ENCODE results near the gene UBXN6. TPM values are rescaled to one million over a fixed set of nuclear protein-coding genes. Genes with fewer than 3 reads are reported as not detected.

Gene UBXN6
- polyA plus RNA-seq, 4 donors, result 84.2 to 129 (median 112) TPM

DNA sequence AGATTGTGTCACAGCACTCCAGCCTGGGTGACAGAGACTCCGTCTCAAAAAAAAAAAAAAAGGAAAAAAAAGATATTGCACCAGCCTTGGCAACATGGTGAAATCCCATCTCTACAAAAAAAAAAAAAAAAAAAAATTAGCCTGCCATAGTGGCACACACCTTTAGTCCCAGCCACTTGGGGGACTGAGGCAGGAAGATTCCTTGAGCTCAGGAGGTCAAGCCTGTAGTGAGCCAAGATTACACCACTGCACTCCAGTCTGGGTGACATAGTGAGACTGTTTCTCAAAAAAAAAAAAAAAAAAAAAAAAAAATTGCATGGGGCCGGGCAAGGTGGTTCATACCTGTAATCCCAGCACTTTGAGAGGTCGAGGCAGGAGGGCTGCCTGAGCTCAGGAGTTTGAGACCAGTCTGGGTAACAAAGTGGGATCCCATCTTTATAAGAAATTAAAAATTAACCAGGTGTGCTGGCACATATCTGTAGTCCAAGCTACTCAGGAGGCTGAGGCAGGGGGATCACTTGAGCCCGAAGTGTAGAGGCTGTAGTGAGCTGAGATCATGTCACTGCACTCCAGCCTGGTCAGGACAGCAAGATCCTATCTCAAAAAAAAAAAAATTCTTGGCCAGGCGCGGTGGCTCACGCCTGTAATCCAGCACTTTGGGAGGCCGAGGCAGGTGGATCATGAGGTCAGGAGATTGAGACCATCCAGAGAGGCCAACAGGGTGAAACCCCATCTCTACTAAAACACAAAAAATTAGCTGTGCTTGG lies 7.4 kb upstream of the UBXN6 start:
- DNase-seq (ENCODE audit: low read depth in 4 of 4, low spot score in 2 of 4), result no peak

DNA sequence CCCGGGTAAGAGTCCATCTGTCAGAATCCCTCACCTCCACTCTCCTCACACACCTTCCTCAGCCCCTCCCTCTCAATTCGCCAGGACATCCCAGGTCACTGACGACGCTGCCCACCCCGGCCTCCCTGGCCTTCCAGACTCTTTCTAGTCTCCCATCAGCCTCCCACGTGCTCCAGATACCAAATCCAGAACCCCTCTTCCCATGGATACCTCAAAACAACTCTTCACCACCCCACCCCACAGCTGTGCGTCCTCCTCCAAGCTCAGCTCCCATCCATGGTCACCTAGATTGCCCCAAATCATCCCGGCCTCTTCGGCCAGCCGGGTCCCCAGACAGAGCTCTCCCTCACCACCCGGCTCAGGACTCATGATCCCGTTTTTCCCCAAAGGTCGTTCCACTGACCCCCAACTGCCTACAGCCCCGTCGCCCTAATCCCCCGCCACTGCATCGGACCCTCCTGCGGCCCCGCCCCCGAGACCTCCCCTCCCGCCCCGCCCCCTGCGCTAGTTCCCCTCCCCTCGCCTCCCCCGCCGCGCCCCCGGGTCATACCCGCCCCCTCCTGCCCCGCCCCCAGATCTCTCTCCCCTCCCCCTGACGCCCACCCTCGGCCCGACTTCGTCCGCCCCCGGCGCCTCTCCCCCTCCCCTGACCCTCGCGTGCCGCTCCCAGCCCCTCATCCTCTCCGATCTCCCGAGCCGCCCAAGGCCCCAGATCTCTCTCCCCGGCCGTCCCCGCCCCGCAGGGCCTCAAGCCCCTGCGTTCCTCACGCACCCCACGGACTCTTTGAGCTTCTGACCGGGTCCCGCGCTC lies 546 bp downstream of the UBXN6 start:
- DNase-seq (ENCODE audit: low read depth in 4 of 4, low spot score in 2 of 4), result peak in 1 of 4 donors; percentile 37

GRCh38 chr19:4456476-4456842 lies 1.1 kb downstream of the UBXN6 start:
- peak in 1 of 4 donors; percentile 21 for DNase-seq (ENCODE audit: low read depth in 4 of 4, low spot score in 2 of 4)

- DNase-seq (ENCODE audit: low read depth in 4 of 4, low spot score in 2 of 4), result peak in 1 of 4 donors; percentile 72
These were observed 1.7 kb downstream of the UBXN6 start for GRCh38 chr19:4455719-4456475.

DNA sequence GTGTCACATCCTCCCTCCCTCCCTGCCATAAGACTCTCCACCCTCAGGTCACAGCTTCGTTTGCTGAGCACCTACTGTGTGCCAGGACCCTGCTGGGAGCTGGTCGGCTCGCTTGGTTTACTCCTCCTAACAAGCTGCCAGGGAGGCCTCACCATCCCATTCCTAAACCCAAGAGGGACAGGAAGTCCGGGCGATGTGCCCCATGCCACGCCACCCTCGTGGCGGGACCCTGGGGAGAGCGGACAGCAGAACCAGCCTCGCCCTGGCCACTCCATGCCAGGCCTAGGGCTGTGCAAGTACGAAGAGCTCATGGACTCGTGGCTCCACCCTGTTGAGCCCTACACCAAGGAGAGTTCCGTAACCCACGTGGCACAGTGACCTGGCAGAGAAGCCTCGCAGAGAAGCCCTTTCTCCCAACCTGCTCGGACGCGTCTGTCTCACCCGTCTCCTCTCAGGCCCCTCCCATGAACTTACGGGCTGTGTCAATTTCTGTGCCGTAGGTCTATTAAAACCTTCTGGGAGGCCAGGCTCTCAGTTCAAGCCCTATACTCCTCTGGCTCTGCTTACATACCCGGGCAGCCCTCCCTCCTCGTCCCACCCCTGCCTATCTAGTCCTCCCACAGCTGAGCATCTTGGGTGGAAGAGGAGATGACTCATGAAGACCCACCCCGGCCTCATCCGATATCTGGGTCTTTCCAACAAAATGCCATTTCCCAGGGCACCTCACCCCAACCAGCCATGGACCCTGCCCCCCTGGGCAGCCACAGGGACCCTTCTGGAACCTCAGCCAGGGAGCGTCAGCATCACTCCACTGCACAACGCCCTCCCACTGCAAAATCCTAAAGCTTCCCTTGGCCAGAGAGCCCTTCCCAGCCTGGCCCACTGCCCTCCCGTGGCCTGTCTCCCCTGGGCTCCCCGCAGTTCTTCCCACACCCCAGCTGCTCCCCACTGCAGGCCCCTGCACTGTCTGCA lies 2.6 kb downstream of the UBXN6 start:
- DNase-seq (ENCODE audit: low read depth in 4 of 4, low spot score in 2 of 4), result peak in 1 of 4 donors; percentile 23

GRCh38 chr19:4453232-4454179 lies 4.1 kb downstream of the UBXN6 start:
- no peak for DNase-seq (ENCODE audit: low read depth in 4 of 4, low spot score in 2 of 4)

GRCh38 chr19:4452230-4452990 lies 5.2 kb downstream of the UBXN6 start:
- no peak for DNase-seq (ENCODE audit: low read depth in 4 of 4, low spot score in 2 of 4)

- DNase-seq (ENCODE audit: low read depth in 4 of 4, low spot score in 2 of 4), result no peak
These were observed 8.0 kb downstream of the UBXN6 start for GRCh38 chr19:4449639-4450028.

DNA sequence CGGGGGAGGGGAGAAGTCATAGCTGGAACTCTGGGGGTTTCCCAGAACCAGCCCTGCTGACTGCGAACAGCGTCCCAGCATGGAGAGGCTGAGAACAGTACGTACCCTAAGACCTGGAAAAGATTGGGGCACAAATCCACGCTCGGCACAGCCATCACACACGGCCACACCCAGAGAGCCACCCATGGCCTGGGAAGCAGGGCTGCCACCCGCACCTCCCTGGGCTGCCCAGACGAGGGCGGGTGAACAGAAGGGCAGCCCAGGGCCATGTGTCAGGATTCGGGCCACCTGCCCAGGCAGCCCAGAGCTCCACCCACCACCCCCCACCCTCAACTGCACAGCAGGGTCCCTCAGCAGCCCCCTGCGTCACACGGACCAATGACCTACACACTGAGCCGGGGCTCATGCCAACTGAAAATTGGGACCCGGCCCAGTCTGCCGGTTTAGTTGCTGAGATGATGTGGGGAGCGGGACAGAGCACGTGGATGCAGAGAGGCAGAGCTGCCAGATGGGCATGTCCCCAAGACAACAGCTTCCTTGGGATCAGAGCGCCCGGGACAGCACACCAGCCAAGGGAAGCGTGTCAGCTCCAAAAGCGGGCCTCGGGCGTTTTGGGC lies 8.5 kb downstream of the UBXN6 start:
- no peak for DNase-seq (ENCODE audit: low read depth in 4 of 4, low spot score in 2 of 4)

- no peak for DNase-seq (ENCODE audit: low read depth in 4 of 4, low spot score in 2 of 4)
These were observed 9.2 kb downstream of the UBXN6 start for GRCh38 chr19:4448147-4448985.

GRCh38 chr19:4447327-4448146 lies 10.1 kb downstream of the UBXN6 start:
- no peak for DNase-seq (ENCODE audit: low read depth in 4 of 4, low spot score in 2 of 4)

DNA sequence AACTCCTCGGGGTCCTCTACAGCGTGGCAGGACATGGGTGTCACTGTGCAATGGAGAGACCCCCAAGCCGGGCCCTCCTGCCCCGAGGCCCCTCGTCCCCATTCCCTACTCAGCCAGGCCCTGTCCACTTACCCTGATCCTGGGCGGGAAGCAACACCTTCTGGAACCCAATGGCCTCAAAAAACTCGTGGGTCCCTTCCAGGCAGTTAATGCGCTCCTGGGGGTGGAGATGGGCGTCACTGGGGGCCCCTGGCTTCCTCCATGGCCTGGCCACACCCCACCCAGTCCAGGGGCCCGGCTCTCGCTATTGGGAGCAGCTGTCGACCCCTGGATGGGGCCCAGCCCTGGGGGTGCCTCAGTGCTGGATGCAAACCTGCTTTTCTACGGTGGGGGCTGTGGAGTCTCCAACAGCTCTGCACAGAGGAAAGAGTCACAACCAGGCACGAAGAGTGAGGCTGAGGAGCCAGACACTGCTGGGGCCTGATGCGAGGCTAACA lies 10.8 kb downstream of the UBXN6 start:
- DNase-seq (ENCODE audit: low read depth in 4 of 4, low spot score in 2 of 4), result no peak

DNA sequence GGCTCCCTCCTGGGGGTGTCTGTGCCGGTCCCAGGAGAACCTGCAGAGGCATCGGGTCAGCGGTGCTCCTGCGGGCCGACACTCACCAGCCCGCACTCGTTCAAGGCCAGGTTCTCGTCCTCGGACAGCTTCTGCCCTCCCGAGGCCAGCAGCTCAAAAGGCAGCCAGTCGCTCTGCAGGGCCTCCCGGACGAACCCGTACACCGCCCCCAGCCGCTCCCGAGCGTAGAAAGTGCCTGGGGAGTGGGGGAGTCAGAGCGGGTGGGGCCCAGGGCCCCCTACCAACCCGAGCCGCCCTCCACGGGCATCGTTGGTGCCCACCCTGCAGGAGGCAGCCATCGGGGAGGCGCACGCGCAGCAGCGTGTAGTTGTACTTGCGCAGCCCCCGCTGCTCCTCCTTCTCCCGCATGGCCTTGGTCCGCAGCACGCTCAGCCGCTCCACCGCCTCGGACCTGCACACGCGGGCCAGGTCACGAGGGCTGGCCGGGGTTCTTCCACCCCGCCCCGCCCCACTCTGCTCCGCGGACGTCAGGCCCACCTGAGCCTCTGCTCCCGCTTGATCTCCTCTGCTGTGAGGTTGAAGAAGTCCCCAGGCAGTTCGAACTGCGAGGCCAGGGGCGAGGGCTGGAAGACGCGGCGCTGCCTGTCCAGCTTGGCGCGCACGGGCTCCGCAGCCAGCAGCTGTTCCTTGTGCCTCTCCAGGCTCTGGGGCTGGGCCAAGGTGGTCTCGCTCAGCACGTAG lies 11.5 kb downstream of the UBXN6 start:
- no peak for DNase-seq (ENCODE audit: low read depth in 4 of 4, low spot score in 2 of 4)

GRCh38 chr19:4444765-4445741 lies 12.5 kb downstream of the UBXN6 start:
- peak in 1 of 4 donors; percentile 23 for DNase-seq (ENCODE audit: low read depth in 4 of 4, low spot score in 2 of 4)
